Tibial nerve (tissue), 4 donors: ENCODE data around the gene KLF13.

Experiments used
- CTCF ChIP-seq, 5 experiments: fragments of 200-600 bp in 3 of 5; fragments of 450-650 bp in 2 of 5; sonication (generic) in 3 of 5; IDR thresholded peaks; one replicate each; pipeline ENCODE4 v1.5.1; 2016 to 2019; ENCODE audit warnings: antibody characterized with exemption in 5 of 5, mild to moderate bottlenecking in 3 of 5, moderate library complexity in 2 of 5
- EP300 ChIP-seq, 2 donors: sonication (generic); formaldehyde crosslinking; IDR thresholded peaks; one replicate each; pipeline ENCODE4 v1.6.1; 2017; ENCODE audit warnings: antibody characterized with exemption in 2 of 2, mild to moderate bottlenecking in 1 of 2
- POLR2A ChIP-seq, 2 donors: fragments of 450-650 bp; IDR thresholded peaks; one replicate each; pipeline ENCODE4 v1.6.1; 2017; ENCODE audit warnings: antibody characterized with exemption in 2 of 2, mild to moderate bottlenecking in 2 of 2, moderate library complexity in 2 of 2

- TF ChIP-seq CTCF (IDR thresholded peaks at IDR 0.05) (no peak), POLR2A (IDR thresholded peaks at IDR 0.05) (no peak), EP300 (IDR thresholded peaks at IDR 0.05) (no peak)
Measured at GRCh38 chr15:31357148-31357547, 30.5 kb downstream of the KLF13 start.
